B cell (primary cell): ENCODE measurements around the gene STIM1. TPM values are rescaled to one million over a fixed set of nuclear protein-coding genes. Genes with fewer than 3 reads are reported as not detected.

Source experiments
- ATAC-seq: fragments of 200-7000 bp; cut with Tn5 transposase; one replicate; pipeline ENCODE4 v1.10.0; 2021; ENCODE audit warnings: low read depth, mild to moderate bottlenecking, moderate number of reproducible peaks, moderate library complexity
- CTCF ChIA-PET: fragments of 350-600 bp; sonication (Branson Sonifier 250); formaldehyde crosslinking; loops from one replicate; lab custom pipeline; 2021; ENCODE audit warnings: antibody characterized with exemption, inconsistent platforms; lab: Charles Lee
- POLR2A ChIA-PET: fragments of 350-600 bp; sonication (Branson Sonifier 250); formaldehyde crosslinking; loops from one replicate; lab custom pipeline; 2021; ENCODE audit warnings: antibody characterized with exemption; lab: Charles Lee
- DNase-seq: peaks from one replicate; pipeline ENCODE4 v3.0.0; 2013
- H2AFZ ChIP-seq: 2 replicates; pipeline ENCODE4 v1.6.1; 2012; ENCODE audit warnings: mild to moderate bottlenecking, low read depth, low read length; ENCODE audit not compliant: insufficient read depth, poor library complexity, severe bottlenecking
- H3K27ac ChIP-seq, 2 donors: 1 replicate in 1 of 2; 2 replicates in 1 of 2; pipeline ENCODE4 v1.5.1; 2012 to 2013; ENCODE audit warnings: low read length in 2 of 2, mild to moderate bottlenecking in 2 of 2, moderate library complexity in 1 of 2
- H3K27me3 ChIP-seq, 4 experiments: fragments of 200-600 bp in 1 of 4; sonication (generic) in 1 of 4; replicated peaks in 1 of 4; 1 replicate in 2 of 4; 2 replicates in 2 of 4; pipeline versions ENCODE4 v1.6.1 to v1.7.0; 2013 to 2016; ENCODE audit warnings: low read length in 3 of 4, mild to moderate bottlenecking in 2 of 4, mixed read lengths in 1 of 4, moderate library complexity in 1 of 4; ENCODE audit not compliant: insufficient read depth in 4 of 4, control insufficient read depth in 3 of 4; ENCODE audit errors: control extremely low read depth in 1 of 4
- H3K36me3 ChIP-seq, 2 experiments: replicated peaks in 1 of 2; 1 replicate in 1 of 2; 2 replicates in 1 of 2; pipeline versions ENCODE4 v1.6.1 to v1.7.1; 2013; ENCODE audit warnings: low read length in 1 of 2; ENCODE audit not compliant: insufficient read depth in 2 of 2, control insufficient read depth in 1 of 2; ENCODE audit errors: control extremely low read depth in 1 of 2, extremely low read depth in 1 of 2
- H3K4me1 ChIP-seq, 2 donors: fragments of 200-600 bp in 1 of 2; sonication (generic) in 1 of 2; 1 replicate in 1 of 2; 2 replicates in 1 of 2; pipeline versions ENCODE4 v1.5.1 to v1.6.1; 2013 to 2017; ENCODE audit warnings: low read length in 2 of 2; ENCODE audit not compliant: control insufficient read depth in 2 of 2, insufficient read depth in 2 of 2
- H3K4me2 ChIP-seq: replicated peaks from 2 replicates; pipeline ENCODE3; 2012; ENCODE audit warnings: mild to moderate bottlenecking, low read depth, low read length; ENCODE audit not compliant: poor library complexity, severe bottlenecking
- H3K4me3 ChIP-seq, 5 experiments: fragments of 200-600 bp in 1 of 5; sonication (generic) in 1 of 5; 1 replicate in 3 of 5; 2 replicates in 2 of 5; pipeline versions ENCODE4 v1.5.1 to v1.7.0; 2011 to 2016; ENCODE audit warnings: low read length in 4 of 5, mild to moderate bottlenecking in 4 of 5, low read depth in 2 of 5, control low read depth in 1 of 5, moderate library complexity in 1 of 5; ENCODE audit not compliant: insufficient read depth in 1 of 5; ENCODE audit errors: control extremely low read depth in 1 of 5, extremely low read depth in 1 of 5
- H3K79me2 ChIP-seq: fragments of 200-600 bp; sonication (generic); one replicate; pipeline ENCODE4 v1.6.0; 2016; ENCODE audit warnings: low read length; ENCODE audit not compliant: control insufficient read depth, insufficient read depth
- H3K9ac ChIP-seq: fragments of 200-600 bp; sonication (generic); 2 replicates; pipeline ENCODE4 v1.6.1; 2017; ENCODE audit warnings: mild to moderate bottlenecking, low read length, moderate library complexity
- H3K9me3 ChIP-seq, 3 donors: one replicate each; pipeline versions ENCODE4 v1.6.1 to v1.7.1; 2013; ENCODE audit warnings: low read length in 2 of 3; ENCODE audit not compliant: control insufficient read depth in 2 of 3, insufficient read depth in 1 of 3; ENCODE audit errors: control extremely low read depth in 1 of 3
- H4K20me1 ChIP-seq: 2 replicates; pipeline ENCODE4 v1.6.0; 2012; ENCODE audit warnings: mild to moderate bottlenecking, low read length; ENCODE audit not compliant: insufficient read depth, control insufficient read depth, poor library complexity, severe bottlenecking
- H3K27ac Mint-ChIP-seq: one replicate; pipeline ENCODE4 v1.8.0; 2021; ENCODE audit warnings: mixed read lengths
- H3K27me3 Mint-ChIP-seq: one replicate; pipeline ENCODE4 v1.8.0; 2021; ENCODE audit warnings: mixed read lengths
- H3K4me1 Mint-ChIP-seq: one replicate; pipeline ENCODE4 v1.8.0; 2021; ENCODE audit warnings: mixed read lengths
- H3K4me3 Mint-ChIP-seq: one replicate; pipeline ENCODE4 v1.8.0; 2021; ENCODE audit warnings: mixed read lengths
- H3K9me3 Mint-ChIP-seq: one replicate; pipeline ENCODE4 v1.8.0; 2022; ENCODE audit warnings: mixed read lengths; ENCODE audit not compliant: insufficient read depth
- CTCF ChIP-seq: fragments of 200-600 bp; IDR thresholded peaks from one replicate; pipeline ENCODE4 v1.8.0; 2022; ENCODE audit warnings: antibody characterized with exemption, mild to moderate bottlenecking
- EZH2 ChIP-seq: IDR thresholded peaks from 2 replicates; pipeline ENCODE4 v1.6.1; 2012; ENCODE audit warnings: borderline replicate concordance, low read depth, mild to moderate bottlenecking, moderate library complexity, low read length; ENCODE audit not compliant: insufficient read depth, poor library complexity, severe bottlenecking
- WGBS: methylation state at CpG from one replicate; pipeline ENCODE4 v1.1.5; 2013; ENCODE audit warnings: missing lambda C conversion rate; ENCODE audit not compliant: insufficient coverage; 5-methylcytosine and 5-hydroxymethylcytosine counted together
- intact Hi-C: fragments of 100-400 bp; cut with micrococcal nuclease; formaldehyde crosslinking; loops from one replicate; pipeline ENCODE4 v1.10.0; 2022
- polyA plus RNA-seq: library from polyadenylated mRNA; depleted of rRNA; stranded (reverse); fragments of >200 nt; gene quantifications from 2 replicates; pipeline ENCODE4 v1.2.3, GENCODE V29; 2012
- total RNA-seq, 2 donors: library from RNA; stranded (reverse); fragments of 120-200 nt in 1 of 2; gene quantifications; 1 replicate in 1 of 2; 2 replicates in 1 of 2; pipeline versions ENCODE4 v1.2.3 to v1.2.4, GENCODE V29; 2013 to 2022

STIM1 gene
- total and polyA plus RNA-seq, 2 donors (not counting 1 experiment from before 2014, with no cell fraction given) = 59.4 to 76.7 TPM

GRCh38 chr11:4025248-4025966 lies 169.9 kb downstream of the STIM1 start:
- no peak for ATAC-seq
- H3K4me2 ChIP-seq = no peak overlapping the region

More at GRCh38 chr11:4025248-4025966, 169.9 kb downstream of the STIM1 start:
- no peak overlapping the region for H3K4me3 ChIP-seq
- peaks cover 6% of the 10 kb centered on the region for H4K20me1 ChIP-seq
- peaks cover 51% of the 10 kb centered on the region for H3K79me2 ChIP-seq
- H3K4me3 Mint-ChIP-seq = no peak overlapping the region
- ChIA-PET POLR2A (no interaction called here), CTCF (interaction anchor here (1.6 kb wide), 1 partner anchor 176 kb away, joined by 5 read pairs; no protein-coding TSS in a partner anchor)
- H2AFZ ChIP-seq = no peak overlapping the region
- no peaks in the 10 kb centered on the region for H3K4me1 ChIP-seq
- no CpG with 5 or more reads among the region's 3 CpGs for WGBS
- H3K9me3 Mint-ChIP-seq = peaks cover 5% of the 10 kb centered on the region
- H3K27me3 ChIP-seq = no peaks in the 10 kb centered on the region
- H3K4me1 Mint-ChIP-seq = peaks cover 6% of the 10 kb centered on the region
- DNase-seq = no peak
- no peak overlapping the region for H3K27ac Mint-ChIP-seq
- H3K9me3 ChIP-seq = peaks cover 0 to 7% (median 6%) of the 10 kb centered on the region in 3 donors
- TF ChIP-seq EZH2 (no peak), CTCF (no peak)
- H3K27me3 Mint-ChIP-seq = no peaks in the 10 kb centered on the region
- intact Hi-C loops = no loop called here
- H3K9ac ChIP-seq = no peak overlapping the region
- H3K27ac ChIP-seq = no peak overlapping the region
- peaks cover 16 to 38% of the 10 kb centered on the region in 2 experiments for H3K36me3 ChIP-seq
